AG10803 (cell line): ENCODE measurements around the gene ZNF836.

Experiments
- DNase-seq: peaks from one replicate; pipeline ENCODE4 v3.0.0; 2010; ENCODE audit warnings: low read depth
- H3K4me3 ChIP-seq: 2 replicates; pipeline ENCODE4 v1.5.1; 2011; ENCODE audit warnings: mild to moderate bottlenecking, low read length, control low read depth
- CTCF ChIP-seq: conservative IDR thresholded peaks from 2 replicates; pipeline ENCODE4 v1.5.1; 2011; ENCODE audit warnings: mild to moderate bottlenecking, low read length, control low read depth, inconsistent platforms

ZNF836 gene

GRCh38 chr19:52155596-52156359 is 15.6 kb downstream of the ZNF836 start:
- no peak overlapping the region for H3K4me3 ChIP-seq
- no peak for DNase-seq
- no peak for TF ChIP-seq CTCF

GRCh38 chr19:52148256-52148655 is 23.2 kb downstream of the ZNF836 start:
- TF ChIP-seq CTCF: no peak
- DNase-seq: no peak
- no peak overlapping the region for H3K4me3 ChIP-seq

GRCh38 chr19:52142001-52142595 is 29.3 kb downstream of the ZNF836 start:
- H3K4me3 ChIP-seq: no peak overlapping the region
- no peak for TF ChIP-seq CTCF
- no peak for DNase-seq

GRCh38 chr19:52141203-52141602 is 30.2 kb downstream of the ZNF836 start:
- no peak for TF ChIP-seq CTCF
- no peak for DNase-seq
- no peak overlapping the region for H3K4me3 ChIP-seq

GRCh38 chr19:52140032-52140710 is 31.2 kb downstream of the ZNF836 start:
- TF ChIP-seq CTCF: no peak
- peak overlapping the region; percentile 43 for H3K4me3 ChIP-seq
- DNase-seq: no peak

- peak within 1 kb of the TSS; percentile 80 for H3K4me3 ChIP-seq
- peak; percentile 93 for DNase-seq
- peak; percentile 67 for TF ChIP-seq CTCF
These were observed 32.0 kb downstream of the ZNF836 start, which contains the start of gene ZNF616 for GRCh38 chr19:52139252-52140031. Gene ZNF616 (minus strand): TSS chr19:52139938. CDS start chr19:52130512, 9,426 bp downstream.
